Epithelial cell of proximal tubule (primary cell): ENCODE data around the gene NDST1. TPM values are rescaled to one million over a fixed set of nuclear protein-coding genes. Genes with fewer than 3 reads are reported as not detected.
A peak's percentile ranks its signal among the peaks of the same experiment; 100 is the strongest.

Experiments used
- DNase-seq: peaks from one replicate; pipeline ENCODE4 v3.0.0-alpha.2; 2011; ENCODE audit warnings: low read depth
- H3K4me3 ChIP-seq: 2 replicates; pipeline ENCODE4 v1.5.1; 2011; ENCODE audit warnings: low read depth, mild to moderate bottlenecking, low read length
- total RNA-seq: library from RNA; depleted of rRNA; stranded (reverse); fragments of >200 nt; gene quantifications from 2 replicates; pipeline ENCODE4 v1.2.3, GENCODE V29; 2015
- TF ChIP-seq, protein P1 (sequence below): conservative IDR thresholded peaks from 2 replicates; pipeline ENCODE4 v1.5.1; 2012; ENCODE audit warnings: low read depth, mild to moderate bottlenecking, low read length

NDST1 gene
- total RNA-seq, 1 donor from 2014 or later: 65.4 TPM

DNA sequence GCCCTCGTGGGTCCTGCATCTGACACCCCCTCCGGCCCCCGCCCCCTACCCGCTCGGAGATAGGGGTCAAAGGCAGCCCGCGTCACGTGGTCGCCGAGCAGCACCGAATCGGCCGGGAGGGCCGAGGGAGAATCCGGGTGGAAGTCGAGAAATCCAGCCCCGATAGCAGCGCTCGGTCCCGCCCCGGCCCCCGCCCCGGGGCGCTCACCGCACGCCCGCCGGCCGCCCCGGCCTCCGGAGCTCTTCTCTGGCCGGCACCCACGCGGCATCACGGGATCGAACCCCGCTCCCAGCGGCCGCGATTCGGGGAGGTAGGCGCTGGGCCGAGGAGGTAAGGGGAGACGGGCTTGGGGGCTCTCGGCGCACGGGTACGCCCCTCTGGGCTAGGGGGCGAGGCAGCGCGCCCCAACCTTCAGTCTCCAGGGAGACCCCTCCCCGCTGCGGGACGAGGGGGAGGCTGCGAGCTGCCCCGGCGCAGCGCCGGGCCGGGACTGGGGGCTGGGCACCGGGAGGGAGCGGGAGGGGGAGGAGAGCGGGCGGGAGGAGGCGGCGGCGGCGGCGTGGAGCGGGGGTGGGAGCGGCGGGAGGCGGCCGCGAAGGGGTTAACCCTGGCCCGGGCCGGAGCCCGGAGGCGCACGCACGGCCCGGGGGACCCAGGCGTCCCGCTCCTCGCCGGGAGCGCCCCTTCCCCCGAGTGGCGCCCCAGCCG, 22.1 kb upstream of the NDST1 start:
- H3K4me3 ChIP-seq: peak overlapping the region; percentile 94
- DNase-seq: no peak
- TF ChIP-seq, protein P1, sequence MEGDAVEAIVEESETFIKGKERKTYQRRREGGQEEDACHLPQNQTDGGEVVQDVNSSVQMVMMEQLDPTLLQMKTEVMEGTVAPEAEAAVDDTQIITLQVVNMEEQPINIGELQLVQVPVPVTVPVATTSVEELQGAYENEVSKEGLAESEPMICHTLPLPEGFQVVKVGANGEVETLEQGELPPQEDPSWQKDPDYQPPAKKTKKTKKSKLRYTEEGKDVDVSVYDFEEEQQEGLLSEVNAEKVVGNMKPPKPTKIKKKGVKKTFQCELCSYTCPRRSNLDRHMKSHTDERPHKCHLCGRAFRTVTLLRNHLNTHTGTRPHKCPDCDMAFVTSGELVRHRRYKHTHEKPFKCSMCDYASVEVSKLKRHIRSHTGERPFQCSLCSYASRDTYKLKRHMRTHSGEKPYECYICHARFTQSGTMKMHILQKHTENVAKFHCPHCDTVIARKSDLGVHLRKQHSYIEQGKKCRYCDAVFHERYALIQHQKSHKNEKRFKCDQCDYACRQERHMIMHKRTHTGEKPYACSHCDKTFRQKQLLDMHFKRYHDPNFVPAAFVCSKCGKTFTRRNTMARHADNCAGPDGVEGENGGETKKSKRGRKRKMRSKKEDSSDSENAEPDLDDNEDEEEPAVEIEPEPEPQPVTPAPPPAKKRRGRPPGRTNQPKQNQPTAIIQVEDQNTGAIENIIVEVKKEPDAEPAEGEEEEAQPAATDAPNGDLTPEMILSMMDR: no peak

DNA sequence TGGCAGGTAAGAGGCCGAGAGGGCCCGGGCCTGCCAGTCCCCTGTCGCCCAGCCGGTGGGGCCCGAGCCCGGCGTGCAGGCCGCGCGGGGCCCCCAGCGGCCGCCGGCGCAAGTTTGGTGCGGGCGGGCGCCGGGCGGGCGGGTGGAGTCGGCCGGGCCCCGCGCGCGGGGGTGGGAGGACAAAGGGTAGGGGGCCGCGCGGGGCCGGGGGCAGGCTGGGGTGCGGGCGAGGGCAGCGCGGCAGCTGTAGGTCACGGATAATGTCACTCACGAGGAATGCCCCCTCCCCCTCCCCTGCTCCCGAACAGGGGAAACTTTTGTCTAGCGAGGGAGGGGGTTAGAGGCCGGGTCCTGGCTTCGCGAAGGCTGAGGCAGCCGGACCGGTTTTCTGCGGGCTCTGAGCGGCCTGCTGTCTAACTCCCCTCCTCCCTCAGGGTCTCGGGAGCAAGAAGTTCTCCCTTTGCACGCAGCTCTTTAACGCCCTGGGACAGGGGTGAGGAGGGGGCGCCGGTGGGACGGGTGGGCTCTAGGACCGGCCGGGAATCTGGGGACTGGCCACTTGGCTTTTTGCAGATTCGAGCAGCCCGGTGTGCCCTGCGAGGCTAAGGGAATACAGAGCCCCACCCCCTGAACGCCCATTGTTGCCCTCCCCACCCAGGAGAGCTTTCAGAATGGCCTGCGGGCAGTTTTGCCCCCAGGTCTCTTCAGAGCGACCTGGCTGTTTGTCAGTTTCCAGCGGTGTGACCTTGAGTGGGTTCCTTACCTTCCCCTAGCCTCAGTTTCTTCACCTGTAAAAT, 21.3 kb upstream of the NDST1 start:
- peak overlapping the region; percentile 94 for H3K4me3 ChIP-seq
- no peak for DNase-seq
- TF ChIP-seq, protein P1: no peak

DNA sequence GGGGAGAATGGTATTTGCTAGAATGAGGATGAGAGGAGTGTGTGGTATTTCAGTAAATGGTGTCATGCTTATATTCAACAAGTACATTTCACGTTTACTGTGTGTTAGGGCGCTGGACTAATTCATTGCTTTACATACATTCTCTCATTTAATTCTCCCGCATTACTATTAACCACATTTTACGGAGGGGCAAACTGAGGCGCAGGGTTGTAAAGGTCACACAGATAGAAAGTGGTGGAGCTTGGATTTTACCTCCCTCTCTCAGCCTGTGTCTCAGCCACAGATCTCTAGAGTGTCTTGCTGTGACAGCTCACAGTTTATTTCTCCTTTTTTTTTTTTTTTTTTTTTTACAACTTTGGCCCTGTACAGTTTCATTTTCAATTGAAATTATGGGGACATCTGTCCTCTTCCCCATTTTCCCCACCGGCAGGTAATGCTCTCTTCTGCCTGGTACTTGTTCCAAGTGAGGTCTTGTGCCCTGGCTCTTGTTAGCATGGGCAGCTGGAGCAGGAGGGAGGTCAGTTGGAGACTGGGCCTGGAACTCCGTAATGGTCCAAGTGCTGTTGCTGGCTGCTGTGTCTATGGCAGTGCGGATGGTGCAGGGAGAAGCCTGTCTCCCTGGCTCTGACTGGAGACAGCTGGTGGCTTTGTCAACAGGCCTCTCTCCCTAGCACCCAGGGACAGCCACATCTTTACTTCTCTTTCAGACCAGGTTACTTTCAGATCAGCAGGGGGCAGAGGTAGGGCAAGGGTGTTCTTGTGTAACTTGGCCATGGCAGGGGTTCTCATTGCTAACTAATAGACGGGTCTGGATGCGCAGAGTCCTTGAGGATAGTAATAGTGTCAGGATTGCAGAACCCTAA, 20.5 kb upstream of the NDST1 start:
- TF ChIP-seq, protein P1: peak; percentile 64
- DNase-seq: no peak
- H3K4me3 ChIP-seq: peak overlapping the region; percentile 94

DNA sequence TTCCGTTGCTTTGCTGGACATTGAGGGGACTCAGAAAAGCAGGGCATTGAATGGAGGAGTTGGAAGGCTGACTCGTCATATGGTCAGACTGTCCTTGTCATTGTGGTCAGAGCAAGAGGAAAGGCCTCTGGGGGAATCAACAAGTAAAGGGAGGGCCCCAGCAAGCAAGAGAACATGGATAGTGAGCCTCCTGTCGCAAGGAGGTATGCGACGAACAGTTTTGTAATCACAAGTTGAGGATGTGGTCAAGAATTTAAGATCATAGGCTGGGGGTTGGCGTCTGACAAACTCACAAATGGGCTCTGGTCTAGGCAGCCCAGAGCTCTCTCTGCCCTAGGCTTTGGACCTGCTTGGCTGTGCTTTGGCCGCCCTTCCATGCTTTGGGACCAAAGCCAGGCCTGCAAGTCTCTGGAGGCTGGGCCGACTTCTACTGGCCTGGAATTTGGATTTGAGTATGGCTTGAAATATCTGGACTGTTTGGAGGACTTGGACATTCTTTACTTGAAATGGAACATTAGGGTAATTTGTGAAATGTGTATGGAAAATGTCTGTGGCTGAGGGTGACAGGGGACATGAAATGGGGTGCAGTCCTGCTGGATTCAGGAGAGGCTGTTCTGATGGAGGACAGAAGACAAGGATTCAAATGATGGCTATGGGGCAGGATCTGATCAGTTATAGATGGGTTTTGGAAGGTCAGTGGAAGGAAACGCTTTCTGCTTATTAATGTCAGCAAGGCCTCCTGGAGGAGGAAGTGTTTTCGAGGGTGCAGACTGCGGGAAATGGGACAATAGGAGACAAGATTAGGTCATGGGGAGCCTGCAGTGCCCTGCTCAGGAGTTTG, 19.2 kb upstream of the NDST1 start:
- DNase-seq: no peak
- H3K4me3 ChIP-seq: peak overlapping the region; percentile 1
- TF ChIP-seq, protein P1: no peak

DNA sequence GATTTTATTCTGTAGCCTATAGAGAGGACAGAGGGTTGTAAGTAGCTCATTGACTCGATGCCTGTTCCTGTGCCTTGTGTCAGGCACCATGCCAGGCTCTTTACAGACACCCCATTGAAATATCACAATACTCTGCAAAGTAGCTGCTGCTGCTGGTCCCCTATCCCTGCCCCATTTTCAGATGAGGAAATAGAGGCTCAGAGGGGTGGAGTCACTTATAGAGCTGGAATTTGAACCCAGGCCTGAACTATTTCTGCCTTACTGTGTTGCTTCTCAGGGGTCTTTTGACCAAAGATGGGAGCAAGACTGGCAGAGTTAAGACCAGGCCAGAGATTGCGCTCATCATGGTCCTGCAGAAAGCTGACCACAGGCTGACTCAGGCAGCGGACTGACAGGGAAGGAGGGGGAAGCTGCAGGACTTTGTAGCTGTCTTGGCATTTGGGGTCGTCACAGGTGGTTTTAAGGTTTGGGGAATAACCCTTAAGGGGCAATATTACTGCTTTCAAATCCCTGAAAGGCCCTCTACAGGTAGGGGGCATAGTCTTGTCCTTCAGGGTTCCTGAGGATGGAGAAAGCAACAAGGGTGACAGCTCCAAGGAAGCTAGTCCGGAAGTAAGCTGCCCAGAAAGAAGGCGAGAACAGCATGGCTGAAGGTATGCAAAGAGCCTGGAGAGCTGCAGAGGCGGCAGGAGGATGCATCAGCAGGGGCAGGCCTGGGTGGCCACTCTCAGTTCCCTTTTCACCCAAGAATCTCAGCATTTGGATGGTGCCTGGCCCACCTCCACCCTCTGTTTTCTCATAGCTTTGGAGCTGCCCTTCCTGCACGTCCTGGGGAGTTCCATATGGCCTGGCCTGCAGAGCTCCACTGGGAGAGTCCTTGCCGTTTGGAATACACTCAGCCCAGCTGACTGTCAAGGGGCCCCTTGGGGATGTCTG, 18.3 kb upstream of the NDST1 start:
- DNase-seq: no peak
- TF ChIP-seq, protein P1: no peak
- no peak overlapping the region for H3K4me3 ChIP-seq
